ENCODE measurements around the gene MRPL14. TPM values are rescaled to one million over a fixed set of nuclear protein-coding genes. Genes with fewer than 3 reads are reported as not detected.
A peak's percentile ranks its signal among the peaks of the same experiment; 100 is the strongest.

MRPL14 gene
- total RNA-seq, 1 donor from 2014 or later, result 41.2 TPM

GRCh38 chr6:44126320-44127149 is 717 bp downstream of the MRPL14 start:
- no peak for FAIRE-seq
- DNase-seq (ENCODE audit: low spot score in 2 of 2), result peak; percentile 49 to 60

GRCh38 chr6:44123544-44123943 is 3.7 kb downstream of the MRPL14 start:
- DNase-seq (ENCODE audit: low spot score in 2 of 2) (no peak), FAIRE-seq (no peak)

GRCh38 chr6:44122801-44123200 is 4.5 kb downstream of the MRPL14 start:
- no peak for DNase-seq (ENCODE audit: low spot score in 2 of 2)

GRCh38 chr6:44120692-44121443 is 6.4 kb downstream of the MRPL14 start:
- FAIRE-seq (no peak), DNase-seq (ENCODE audit: low spot score in 2 of 2) (no peak)

More at GRCh38 chr6:44122801-44123200, 4.5 kb downstream of the MRPL14 start:
- no peak for FAIRE-seq

GRCh38 chr6:44119704-44120262 is 7.5 kb downstream of the MRPL14 start:
- DNase-seq (ENCODE audit: low spot score in 2 of 2) (no peak), FAIRE-seq (no peak)

GRCh38 chr6:44117397-44118128 is 9.7 kb downstream of the MRPL14 start:
- DNase-seq (ENCODE audit: low spot score in 2 of 2) (no peak), FAIRE-seq (no peak)

- DNase-seq (ENCODE audit: low spot score in 2 of 2) (no peak), FAIRE-seq (no peak)
These were observed 10.4 kb downstream of the MRPL14 start for GRCh38 chr6:44116641-44117382.

- FAIRE-seq (no peak), DNase-seq (ENCODE audit: low spot score in 2 of 2) (no peak)
These were observed 11.4 kb downstream of the MRPL14 start for GRCh38 chr6:44115866-44116265.

GRCh38 chr6:44113414-44113813 is 13.8 kb downstream of the MRPL14 start:
- no peak for DNase-seq (ENCODE audit: low spot score in 2 of 2)
- no peak for FAIRE-seq

- no peak for FAIRE-seq
- DNase-seq (ENCODE audit: low spot score in 2 of 2), result no peak
These were observed 15.5 kb downstream of the MRPL14 start for GRCh38 chr6:44111434-44112417.

- FAIRE-seq (no peak), DNase-seq (ENCODE audit: low spot score in 2 of 2) (no peak)
These were observed 16.3 kb downstream of the MRPL14 start for GRCh38 chr6:44110966-44111365.

- DNase-seq (ENCODE audit: low spot score in 2 of 2) (no peak), FAIRE-seq (no peak)
These were observed 17.1 kb downstream of the MRPL14 start for GRCh38 chr6:44110005-44110676.

- no peak for DNase-seq (ENCODE audit: low spot score in 2 of 2)
- no peak for FAIRE-seq
These were observed 18.0 kb downstream of the MRPL14 start for GRCh38 chr6:44109212-44109611.

- FAIRE-seq (no peak), DNase-seq (ENCODE audit: low spot score in 2 of 2) (no peak)
These were observed 18.8 kb downstream of the MRPL14 start for GRCh38 chr6:44108471-44108870.

- FAIRE-seq, result no peak
- no peak for DNase-seq (ENCODE audit: low spot score in 2 of 2)
These were observed 20.2 kb downstream of the MRPL14 start for GRCh38 chr6:44107017-44107416.

- DNase-seq (ENCODE audit: low spot score in 2 of 2) (no peak), FAIRE-seq (no peak)
These were observed 21.1 kb downstream of the MRPL14 start for GRCh38 chr6:44105993-44106740.

- FAIRE-seq (no peak), DNase-seq (ENCODE audit: low spot score in 2 of 2) (no peak)
These were observed 22.1 kb downstream of the MRPL14 start for GRCh38 chr6:44105146-44105545.
